ENCODE measurements around the gene PLCL2.

DNA sequence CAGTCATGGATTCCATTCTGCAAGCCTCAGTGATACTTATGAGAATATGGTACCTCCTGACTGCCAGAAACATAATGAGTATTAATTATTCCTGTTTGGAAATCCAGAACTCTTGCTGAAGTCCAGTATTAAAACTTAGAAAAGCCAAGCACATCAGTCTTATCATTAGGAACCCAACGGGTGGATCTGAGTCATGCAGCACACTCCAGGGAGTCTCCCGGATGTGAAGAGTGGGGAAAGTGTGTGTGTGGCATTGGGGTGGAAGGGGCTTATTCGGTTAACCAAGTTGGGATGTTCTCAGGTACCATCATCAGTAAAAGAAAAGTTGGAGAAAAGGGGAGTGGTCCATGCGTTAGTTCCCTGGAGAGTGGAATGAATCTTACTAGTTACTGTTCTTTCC is 181.1 kb downstream of the PLCL2 start:
- TF ChIP-seq RAD21 (IDR thresholded peaks at IDR 0.05) (no peak), TAF1 (conservative IDR thresholded peaks at IDR 0.05) (no peak), JUND (IDR thresholded peaks at IDR 0.05) (no peak), FOXA2 (IDR thresholded peaks at IDR 0.05) (no peak)
- TF ChIP-seq, protein P1, sequence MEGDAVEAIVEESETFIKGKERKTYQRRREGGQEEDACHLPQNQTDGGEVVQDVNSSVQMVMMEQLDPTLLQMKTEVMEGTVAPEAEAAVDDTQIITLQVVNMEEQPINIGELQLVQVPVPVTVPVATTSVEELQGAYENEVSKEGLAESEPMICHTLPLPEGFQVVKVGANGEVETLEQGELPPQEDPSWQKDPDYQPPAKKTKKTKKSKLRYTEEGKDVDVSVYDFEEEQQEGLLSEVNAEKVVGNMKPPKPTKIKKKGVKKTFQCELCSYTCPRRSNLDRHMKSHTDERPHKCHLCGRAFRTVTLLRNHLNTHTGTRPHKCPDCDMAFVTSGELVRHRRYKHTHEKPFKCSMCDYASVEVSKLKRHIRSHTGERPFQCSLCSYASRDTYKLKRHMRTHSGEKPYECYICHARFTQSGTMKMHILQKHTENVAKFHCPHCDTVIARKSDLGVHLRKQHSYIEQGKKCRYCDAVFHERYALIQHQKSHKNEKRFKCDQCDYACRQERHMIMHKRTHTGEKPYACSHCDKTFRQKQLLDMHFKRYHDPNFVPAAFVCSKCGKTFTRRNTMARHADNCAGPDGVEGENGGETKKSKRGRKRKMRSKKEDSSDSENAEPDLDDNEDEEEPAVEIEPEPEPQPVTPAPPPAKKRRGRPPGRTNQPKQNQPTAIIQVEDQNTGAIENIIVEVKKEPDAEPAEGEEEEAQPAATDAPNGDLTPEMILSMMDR (IDR thresholded peaks at IDR 0.05; ENCODE audit: low read depth, low read length, missing input control), result no peak
- TF ChIP-seq, protein P2, sequence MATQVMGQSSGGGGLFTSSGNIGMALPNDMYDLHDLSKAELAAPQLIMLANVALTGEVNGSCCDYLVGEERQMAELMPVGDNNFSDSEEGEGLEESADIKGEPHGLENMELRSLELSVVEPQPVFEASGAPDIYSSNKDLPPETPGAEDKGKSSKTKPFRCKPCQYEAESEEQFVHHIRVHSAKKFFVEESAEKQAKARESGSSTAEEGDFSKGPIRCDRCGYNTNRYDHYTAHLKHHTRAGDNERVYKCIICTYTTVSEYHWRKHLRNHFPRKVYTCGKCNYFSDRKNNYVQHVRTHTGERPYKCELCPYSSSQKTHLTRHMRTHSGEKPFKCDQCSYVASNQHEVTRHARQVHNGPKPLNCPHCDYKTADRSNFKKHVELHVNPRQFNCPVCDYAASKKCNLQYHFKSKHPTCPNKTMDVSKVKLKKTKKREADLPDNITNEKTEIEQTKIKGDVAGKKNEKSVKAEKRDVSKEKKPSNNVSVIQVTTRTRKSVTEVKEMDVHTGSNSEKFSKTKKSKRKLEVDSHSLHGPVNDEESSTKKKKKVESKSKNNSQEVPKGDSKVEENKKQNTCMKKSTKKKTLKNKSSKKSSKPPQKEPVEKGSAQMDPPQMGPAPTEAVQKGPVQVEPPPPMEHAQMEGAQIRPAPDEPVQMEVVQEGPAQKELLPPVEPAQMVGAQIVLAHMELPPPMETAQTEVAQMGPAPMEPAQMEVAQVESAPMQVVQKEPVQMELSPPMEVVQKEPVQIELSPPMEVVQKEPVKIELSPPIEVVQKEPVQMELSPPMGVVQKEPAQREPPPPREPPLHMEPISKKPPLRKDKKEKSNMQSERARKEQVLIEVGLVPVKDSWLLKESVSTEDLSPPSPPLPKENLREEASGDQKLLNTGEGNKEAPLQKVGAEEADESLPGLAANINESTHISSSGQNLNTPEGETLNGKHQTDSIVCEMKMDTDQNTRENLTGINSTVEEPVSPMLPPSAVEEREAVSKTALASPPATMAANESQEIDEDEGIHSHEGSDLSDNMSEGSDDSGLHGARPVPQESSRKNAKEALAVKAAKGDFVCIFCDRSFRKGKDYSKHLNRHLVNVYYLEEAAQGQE (IDR thresholded peaks at IDR 0.05), result no peak
- TF ChIP-seq, protein P3, sequence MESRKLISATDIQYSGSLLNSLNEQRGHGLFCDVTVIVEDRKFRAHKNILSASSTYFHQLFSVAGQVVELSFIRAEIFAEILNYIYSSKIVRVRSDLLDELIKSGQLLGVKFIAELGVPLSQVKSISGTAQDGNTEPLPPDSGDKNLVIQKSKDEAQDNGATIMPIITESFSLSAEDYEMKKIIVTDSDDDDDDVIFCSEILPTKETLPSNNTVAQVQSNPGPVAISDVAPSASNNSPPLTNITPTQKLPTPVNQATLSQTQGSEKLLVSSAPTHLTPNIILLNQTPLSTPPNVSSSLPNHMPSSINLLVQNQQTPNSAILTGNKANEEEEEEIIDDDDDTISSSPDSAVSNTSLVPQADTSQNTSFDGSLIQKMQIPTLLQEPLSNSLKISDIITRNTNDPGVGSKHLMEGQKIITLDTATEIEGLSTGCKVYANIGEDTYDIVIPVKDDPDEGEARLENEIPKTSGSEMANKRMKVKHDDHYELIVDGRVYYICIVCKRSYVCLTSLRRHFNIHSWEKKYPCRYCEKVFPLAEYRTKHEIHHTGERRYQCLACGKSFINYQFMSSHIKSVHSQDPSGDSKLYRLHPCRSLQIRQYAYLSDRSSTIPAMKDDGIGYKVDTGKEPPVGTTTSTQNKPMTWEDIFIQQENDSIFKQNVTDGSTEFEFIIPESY (IDR thresholded peaks at IDR 0.05), result no peak
- TF ChIP-seq, protein P4, sequence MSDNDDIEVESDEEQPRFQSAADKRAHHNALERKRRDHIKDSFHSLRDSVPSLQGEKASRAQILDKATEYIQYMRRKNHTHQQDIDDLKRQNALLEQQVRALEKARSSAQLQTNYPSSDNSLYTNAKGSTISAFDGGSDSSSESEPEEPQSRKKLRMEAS (IDR thresholded peaks at IDR 0.05), result no peak
